HG03469 (cell line): Measurements from ENCODE around the gene IQCE.

Source experiments
- ATAC-seq: cut with Tn5 transposase; IDR thresholded peaks from one replicate; pipeline ENCODE4 v1.9.1; 2021; ENCODE audit warnings: mild to moderate bottlenecking, moderate library complexity, moderate number of reproducible peaks; ENCODE audit not compliant: unreplicated experiment

Gene IQCE

GRCh38 chr7:2657920-2658671, 99.3 kb downstream of the IQCE start:
- ATAC-seq: no peak

GRCh38 chr7:2658941-2659340, 100.2 kb downstream of the IQCE start:
- ATAC-seq: no peak

GRCh38 chr7:2659556-2660358, 101.0 kb downstream of the IQCE start:
- ATAC-seq: no peak

GRCh38 chr7:2660359-2661095, 101.7 kb downstream of the IQCE start:
- ATAC-seq: no peak

GRCh38 chr7:2661096-2661449, 102.3 kb downstream of the IQCE start:
- ATAC-seq: no peak

GRCh38 chr7:2661602-2662272, 103.0 kb downstream of the IQCE start:
- no peak for ATAC-seq

GRCh38 chr7:2662273-2663120, 103.7 kb downstream of the IQCE start:
- ATAC-seq: no peak

GRCh38 chr7:2663121-2663886, 104.5 kb downstream of the IQCE start:
- ATAC-seq: no peak

- no peak for ATAC-seq
These were observed 105.2 kb downstream of the IQCE start for GRCh38 chr7:2663960-2664359.
